ENCODE measurements around the gene FGF2.
"Not testable (repeated sequence)": the region's sequence is repeated elsewhere in the genome, so short reads cannot be mapped to it uniquely, and the experiment has no call there.

FGF2 gene

DNA sequence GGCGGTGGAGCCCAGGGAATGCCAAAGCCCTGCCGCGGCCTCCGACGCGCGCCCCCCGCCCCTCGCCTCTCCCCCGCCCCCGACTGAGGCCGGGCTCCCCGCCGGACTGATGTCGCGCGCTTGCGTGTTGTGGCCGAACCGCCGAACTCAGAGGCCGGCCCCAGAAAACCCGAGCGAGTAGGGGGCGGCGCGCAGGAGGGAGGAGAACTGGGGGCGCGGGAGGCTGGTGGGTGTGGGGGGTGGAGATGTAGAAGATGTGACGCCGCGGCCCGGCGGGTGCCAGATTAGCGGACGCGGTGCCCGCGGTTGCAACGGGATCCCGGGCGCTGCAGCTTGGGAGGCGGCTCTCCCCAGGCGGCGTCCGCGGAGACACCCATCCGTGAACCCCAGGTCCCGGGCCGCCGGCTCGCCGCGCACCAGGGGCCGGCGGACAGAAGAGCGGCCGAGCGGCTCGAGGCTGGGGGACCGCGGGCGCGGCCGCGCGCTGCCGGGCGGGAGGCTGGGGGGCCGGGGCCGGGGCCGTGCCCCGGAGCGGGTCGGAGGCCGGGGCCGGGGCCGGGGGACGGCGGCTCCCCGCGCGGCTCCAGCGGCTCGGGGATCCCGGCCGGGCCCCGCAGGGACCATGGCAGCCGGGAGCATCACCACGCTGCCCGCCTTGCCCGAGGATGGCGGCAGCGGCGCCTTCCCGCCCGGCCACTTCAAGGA lies at the start of gene FGF2:
TSS of gene FGF2 (plus strand) at position 279 of the 705 bp plus-strand sequence. CDS start at position 623, 344 bp downstream.
- DNase-seq (ENCODE audit: low read depth), result no peak

DNA sequence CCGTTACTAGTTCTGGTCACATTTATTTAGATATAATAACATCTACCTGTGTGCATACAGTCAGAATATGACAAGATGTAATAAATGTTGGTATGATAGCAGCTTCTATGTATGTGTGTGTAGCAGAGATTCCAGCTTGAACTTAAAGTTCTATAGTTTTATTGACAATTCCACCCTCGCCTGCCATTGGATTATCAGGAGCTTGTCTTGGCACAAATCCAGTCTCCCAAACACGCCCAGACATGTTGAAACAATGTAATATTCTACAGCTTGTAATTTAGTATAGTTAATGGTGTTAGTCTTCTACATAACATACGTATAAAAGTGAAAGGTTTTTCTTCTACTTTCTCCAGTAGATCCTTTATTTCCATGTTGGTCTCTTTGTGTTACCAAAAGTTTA lies 49.7 kb upstream of the FGF2 start:
- no peak for DNase-seq (ENCODE audit: low read depth)

DNA sequence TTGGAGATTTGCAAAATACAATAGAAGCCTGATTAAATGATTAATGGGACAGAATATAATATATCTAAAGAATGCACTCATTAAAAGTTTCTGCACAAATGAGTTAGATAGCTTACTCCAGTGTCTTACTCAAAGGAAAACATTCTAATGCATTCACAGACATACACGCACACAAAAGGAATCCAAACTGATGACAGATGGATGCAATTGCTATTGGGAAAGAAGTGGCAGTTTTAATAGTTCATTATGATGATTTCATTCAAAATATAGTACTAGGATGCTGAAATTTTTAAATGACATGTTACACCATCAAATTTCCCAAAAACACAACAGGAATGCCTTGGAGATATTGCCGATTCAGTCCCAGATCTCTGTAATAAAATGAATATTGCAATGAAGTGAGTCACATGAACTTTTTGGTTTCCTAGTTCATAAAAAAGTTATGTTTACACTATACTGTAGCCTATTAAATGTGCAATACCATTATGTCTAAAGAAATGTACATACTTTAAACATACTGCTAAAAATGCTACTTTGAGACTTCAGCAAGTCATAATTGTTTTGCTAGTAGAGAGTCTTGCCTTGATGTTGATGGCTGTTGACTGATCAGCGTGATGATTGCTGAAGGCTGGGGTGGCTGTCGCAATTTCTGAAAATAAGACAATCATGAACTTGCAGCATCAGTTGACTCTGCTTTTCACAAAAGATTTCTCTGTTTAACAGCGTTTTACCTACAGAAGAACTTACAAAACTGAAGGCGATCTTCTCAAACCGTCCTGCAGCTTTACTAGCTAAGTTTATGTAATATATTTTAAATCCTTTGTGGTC lies 48.6 kb upstream of the FGF2 start:
- DNase-seq (ENCODE audit: low read depth), result no peak

DNA sequence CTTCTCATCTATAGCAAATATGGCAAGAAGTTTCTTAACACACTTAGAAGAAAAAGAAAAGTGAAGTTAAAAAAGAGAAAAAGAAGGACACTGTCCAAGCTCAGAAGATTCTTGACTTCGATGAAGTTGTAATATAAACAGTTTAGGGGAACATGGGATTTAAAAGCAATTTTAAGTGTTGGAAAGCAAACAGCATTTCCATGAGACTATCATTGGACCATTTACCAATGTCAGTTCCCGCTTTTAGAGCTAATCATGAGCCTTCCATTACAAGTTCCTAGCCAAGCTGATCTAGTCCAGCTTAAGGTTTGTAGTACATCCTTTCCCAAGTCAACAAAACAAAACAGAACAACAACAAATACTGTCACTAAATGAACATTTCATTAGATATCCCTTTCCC lies 45.1 kb upstream of the FGF2 start:
- DNase-seq (ENCODE audit: low read depth), result no peak

DNA sequence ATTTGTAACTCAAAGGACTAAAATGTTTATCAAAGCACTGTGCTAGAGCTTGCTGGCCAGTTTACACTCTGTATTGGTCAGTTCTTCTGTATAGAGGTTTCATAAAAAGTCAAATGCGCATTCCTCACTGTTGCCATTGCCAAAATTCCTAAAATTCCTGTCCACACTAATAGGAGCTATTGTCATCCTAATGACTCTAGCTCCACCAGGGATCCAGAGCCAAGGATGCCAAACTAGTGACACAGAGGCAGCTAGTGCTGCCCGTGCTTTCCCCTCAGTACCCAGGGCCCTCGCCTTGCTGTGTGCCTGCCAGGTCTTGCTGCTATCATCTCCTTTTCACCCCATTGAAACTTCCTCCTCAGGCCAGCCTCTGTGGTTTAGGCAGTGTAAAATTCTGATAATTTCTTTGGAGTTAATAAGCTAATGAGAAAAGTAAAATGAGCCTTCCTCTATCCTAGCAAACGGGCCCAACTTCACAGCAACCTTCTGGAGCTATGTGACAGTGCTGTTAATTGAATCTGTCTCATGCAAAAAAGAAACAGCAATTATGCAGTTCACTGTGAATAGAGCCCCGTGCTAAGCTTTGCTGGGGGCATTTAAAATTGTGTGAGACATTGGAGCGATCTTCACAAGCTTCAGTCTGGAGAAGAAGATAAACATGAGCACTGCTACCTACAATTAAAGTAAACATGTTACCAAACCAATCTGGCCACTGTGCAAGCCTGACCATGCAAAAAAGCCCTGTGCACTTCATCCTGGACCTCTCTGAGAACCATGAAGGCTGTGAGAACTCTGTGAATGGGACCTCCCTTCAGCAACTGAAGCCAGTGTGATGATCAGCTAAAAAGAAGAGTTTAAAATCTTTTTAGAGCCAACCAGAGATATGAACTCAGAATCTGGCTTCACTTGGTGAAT lies 43.1 kb upstream of the FGF2 start:
- no peak for DNase-seq (ENCODE audit: low read depth)

DNA sequence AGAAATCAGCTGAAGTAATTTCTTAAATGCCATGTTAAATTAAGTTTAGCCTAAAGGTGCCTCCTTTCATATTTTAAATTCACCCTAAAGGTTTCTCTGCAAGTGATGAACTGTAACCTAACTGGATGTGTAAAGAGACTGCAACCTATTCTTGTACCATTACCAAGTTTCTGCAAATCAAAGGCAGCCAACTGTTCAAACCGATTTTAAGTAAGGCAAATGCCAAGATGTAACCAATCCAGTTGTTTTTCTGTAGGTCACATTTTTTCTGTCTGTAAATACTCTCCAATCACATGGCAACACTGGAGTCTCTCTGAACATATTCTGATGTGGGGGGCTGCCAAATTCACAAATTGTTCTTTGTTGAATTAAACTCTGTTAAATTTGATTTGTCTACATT lies 42.4 kb upstream of the FGF2 start:
- no peak for DNase-seq (ENCODE audit: low read depth)

DNA sequence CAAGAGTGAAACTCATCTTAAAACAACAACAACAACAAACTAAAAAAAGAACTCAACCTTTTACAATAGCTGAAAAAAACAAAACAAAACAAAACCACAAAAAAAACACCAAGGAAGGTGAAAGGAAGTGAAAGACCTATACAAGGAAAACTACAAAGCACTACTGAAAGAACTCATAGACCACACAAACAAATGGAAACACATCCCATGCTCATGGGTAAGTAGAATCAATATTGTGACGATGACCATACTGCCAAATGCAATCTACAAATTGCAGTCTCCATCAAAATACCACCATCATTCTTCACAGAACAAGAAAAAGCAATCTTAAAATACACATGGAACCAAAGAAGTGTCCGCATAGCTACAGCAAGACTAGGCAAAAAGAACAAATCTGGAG lies 41.5 kb upstream of the FGF2 start:
- DNase-seq (ENCODE audit: low read depth), result no peak

DNA sequence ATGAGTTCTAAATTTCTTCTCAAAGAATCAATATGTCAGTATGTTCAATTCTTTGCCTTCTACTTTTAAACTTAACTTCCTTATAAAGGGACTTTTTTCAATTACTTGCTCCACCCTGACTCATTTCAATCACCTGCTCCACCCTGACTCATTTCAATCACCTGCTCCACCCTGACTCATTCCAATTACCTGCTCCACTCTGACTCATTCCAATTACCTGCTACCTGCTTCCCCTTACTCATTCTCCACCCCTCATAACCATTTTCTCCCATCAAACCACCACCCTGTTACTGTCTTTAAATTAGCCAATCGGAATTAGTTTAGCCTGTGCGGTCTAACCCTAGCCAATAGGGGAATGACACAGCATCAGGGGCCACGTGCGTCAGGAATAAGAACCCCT lies 40.3 kb upstream of the FGF2 start:
- not testable (repeated sequence) for DNase-seq (ENCODE audit: low read depth)

DNA sequence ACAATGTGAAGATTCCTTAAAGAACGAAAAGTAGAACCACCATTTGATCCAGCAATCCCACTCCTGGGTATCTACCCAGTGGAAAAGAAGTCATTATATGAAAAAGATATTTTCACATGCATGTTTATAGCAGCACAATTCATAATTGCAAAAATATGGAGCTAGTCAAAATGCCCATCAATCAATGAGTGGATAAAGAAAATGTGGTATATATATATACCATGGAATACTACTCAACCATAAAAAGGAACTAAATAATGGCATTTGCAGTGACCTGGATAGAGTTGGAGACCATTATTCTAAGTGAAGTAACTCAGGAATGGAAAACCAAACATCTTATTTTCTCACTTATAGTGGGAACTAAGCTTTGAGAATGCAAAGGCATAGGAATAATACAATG lies 39.7 kb upstream of the FGF2 start:
- not testable (repeated sequence) for DNase-seq (ENCODE audit: low read depth)

DNA sequence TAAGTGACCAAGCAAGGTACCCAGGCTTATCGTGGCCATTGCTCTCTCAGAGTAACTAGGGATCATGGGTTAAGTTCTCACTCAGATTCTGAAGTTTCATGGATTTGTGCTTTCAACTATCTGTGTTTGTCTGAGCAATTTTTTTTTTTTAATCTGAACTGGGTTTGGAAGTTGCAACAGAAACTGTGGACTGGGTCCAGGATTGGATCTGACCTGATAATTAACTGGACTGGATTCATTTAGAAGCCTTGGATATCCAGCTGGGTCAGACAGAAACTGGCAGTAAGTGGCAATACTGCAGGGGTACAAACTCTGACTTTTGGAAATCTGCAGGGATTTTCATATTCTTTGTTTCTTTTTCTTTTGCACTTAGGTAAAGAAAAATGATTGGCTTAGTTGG lies 38.7 kb upstream of the FGF2 start:
- DNase-seq (ENCODE audit: low read depth), result no peak

DNA sequence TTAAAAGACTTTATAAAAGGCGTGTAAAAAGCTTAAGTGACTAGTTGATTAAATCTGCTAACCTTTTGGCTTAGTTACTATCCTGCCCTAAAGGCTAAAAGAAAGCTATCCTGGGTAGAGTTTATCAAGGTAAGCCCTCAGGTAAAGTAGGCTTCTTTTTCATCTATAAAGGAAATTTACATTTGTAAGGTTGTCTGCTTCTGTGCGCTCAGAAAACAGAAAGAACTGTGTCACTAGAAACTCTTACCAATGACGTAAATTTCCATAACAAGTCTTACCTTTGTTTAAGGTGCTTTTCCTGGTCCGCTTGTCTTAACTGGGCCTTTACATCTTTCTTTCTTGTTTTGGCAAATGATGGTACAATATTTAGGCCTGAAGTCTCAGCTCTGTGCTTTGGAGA lies 37.7 kb upstream of the FGF2 start:
- no peak for DNase-seq (ENCODE audit: low read depth)

DNA sequence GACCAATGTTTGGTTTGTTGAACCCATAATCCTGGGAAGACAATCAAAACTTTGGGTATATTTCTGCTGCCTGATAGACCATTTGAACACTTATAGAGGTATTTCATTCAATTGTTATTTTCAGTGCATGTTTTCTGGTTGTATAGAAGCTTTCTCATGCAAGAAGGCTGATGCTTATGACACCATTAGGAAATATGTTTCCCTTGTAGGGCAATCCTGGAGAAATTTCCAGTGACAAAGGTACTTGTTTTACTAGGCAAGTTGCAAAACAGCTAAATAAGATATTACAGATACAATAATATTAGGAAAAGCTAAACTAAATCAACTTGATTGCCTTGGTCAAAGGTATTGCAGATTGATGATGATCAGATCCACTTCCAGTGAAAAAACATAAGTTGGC lies 32.8 kb upstream of the FGF2 start:
- DNase-seq (ENCODE audit: low read depth), result no peak

DNA sequence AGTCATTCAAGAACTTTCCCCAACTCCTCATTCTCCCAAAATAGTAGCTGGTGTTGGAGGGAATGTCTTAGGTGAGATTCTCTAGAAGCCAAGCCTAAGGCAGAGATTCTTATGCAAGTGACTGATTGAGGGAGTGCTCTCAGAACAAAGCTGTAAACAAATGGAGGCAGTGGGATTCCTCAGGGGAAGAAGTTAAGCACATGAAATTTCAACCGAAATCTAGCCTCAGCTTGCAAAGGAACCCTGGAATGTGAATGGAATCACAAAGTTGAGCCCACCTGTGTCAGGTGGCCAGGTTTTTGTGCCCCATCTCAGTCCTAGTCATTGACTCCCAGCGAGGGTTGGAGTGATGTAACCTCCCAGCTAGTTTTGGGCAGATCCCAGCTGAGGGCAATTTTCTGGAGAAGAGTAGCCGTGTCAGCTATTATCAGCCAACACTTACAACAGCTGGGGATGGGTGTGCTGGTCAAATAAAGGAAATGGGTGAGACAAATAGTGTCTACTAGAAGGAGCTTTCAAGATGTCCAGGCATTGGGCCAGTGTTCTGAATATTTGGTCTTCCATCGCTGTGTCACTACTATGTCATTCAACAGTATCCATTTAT lies 29.7 kb upstream of the FGF2 start:
- no peak for DNase-seq (ENCODE audit: low read depth)

DNA sequence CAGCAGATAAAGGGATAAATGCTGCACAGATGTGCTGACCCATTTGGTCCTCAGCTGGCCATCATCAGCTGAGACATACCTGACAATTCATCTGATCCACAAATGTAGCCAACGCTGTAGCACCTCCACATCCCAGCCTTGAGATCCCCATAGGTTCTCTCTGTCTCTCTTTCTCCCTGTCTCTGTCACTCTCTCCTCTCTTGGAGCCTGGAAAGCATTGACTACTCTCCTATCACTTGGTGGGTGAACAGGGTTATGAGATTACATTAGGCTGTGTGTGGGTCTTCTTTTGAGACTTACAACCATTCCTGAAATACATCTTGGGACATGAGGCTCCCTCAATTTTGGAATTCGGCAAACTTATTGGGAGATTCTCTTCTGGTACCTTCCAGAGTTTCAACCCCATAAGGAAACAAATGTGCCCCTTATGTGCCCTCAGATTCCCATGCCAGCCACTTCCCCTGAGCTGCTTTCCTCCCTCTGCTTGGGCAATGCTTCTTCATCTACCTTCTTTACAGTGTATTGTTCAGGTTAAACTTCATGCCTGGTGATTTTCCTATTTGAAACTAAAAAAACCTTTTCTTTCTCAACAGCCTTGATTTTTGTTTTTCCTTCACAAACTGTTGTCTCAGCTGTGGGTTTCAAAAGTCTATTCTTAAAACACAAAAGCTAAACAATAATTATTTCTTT lies 29.1 kb upstream of the FGF2 start:
- no peak for DNase-seq (ENCODE audit: low read depth)

DNA sequence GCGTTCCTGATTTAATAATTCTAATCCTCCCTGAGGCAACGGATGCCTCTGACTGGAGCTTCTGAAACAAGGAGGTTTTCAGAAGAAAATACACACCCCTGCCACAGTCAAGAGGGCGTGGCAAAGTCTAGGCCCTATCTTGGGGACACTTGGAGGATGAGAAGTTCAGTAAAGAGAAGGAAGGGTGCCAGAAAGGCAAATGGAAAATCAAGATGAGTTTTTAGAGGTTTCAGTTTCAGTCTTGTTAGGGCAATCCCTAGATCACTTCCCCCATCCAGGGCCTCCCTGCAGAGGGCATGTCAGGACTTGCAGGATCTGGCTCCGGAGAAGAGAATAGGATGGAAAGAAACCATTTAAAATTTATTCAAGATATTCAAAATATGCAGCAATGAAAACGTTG lies 28.5 kb upstream of the FGF2 start:
- DNase-seq (ENCODE audit: low read depth), result no peak

DNA sequence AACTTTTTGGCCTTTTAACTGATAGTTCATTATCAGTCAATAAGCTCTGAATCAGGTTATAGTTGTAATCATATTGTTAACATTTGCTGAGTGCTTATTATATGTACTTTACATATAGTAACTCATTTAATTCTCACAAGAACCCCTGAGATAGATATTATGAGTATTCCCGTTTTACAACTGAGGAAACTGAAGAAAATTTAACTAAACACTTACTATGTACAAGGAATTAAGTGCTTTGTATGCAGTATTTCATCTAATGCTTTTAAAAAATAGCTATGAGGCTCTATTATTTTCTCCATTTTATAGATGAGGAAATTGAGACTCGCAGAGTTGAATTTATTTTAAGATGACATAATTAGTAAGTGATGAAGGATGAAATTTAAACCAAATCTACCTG lies 27.7 kb upstream of the FGF2 start:
- no peak for DNase-seq (ENCODE audit: low read depth)

DNA sequence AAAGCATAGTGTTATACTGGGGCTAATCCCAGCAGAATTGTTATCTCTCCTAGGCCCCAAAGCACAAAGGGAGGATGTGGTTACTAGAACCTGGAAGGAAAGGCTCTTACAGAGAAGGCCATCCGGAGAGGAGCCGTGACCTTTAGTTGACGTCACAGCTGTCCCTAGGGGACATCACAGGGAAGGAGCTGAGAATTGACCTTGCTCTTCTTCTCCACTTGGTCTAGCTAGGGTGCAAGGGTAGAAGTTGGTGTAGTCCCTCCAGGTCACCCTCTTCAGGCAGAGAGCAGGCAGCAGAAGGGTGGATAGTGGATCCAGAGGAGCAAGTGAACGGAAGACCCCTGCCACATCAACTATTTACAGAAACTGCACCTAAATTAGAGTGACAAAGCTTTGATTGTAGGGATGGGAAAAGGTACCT lies 22.8 kb upstream of the FGF2 start:
- no peak for DNase-seq (ENCODE audit: low read depth)

DNA sequence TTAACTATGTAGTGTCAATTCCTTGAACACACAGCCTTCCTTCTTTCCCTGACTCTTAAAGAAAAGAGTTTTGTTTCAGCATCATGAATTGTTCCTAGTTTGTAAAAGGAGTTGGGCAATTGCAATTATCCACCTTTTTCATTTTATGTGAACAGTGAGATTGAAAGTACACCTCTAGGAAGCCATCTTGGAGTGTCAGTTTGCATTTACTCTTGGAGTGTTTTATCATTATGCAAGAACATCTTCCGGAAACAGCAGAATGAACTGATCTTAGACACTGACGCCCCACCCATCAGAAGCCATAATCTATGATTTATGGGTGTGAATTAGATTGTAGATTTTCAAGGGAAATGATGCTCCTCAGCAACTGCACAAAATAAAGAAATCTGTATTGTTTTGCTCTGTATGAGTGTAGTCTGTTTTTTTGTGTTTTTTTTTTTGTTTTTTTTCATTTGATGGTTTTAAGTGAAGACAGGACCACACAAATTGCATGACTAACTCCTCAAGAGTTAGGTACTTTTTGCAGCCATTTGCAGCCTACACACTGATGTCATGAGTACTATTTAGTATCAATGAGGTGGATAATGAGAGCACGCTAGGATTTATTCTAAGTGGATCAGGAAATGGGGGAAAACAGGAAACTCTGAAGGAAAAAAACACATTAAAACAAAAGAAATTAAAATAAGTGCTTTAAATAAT lies 19.5 kb upstream of the FGF2 start:
- DNase-seq (ENCODE audit: low read depth), result no peak

DNA sequence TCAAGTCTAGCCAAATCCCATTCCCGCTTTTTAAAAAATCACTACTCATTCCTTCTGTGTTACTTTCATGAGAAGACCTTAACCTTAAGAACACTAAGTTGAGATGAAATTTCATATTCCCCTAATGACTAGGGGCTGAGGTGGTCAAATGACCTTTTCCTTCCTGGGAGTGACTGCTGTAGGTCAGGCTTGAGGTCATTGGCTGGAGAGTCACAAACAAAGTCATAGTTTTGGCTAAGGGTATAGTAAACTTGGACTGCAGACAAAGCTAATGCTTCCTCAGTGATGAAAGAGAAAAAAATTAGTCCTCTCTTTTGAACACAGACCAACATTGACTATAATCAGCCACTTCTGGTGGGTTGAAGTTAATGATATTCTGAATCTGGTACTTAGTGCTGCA lies 16.0 kb upstream of the FGF2 start:
- no peak for DNase-seq (ENCODE audit: low read depth)

DNA sequence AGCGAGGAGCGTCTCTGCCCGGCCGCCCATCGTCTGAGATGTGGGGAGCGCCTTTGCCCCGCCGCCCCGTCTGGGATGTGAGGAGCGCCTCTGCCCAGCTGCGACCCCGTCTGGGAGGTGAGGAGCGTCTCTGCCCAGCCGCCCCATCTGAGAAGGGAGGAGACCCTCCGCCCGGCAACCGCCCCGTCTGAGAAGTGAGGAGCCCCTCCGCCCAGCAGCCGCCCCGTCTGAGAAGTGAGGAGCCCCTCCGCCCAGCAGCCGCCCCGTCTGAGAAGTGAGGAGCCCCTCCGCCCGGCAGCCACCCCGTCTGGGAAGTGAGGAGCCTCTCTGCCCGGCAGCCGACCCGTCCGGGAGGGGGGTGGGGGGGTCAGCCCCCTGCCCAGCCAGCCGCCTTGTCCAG lies 14.8 kb upstream of the FGF2 start:
- DNase-seq (ENCODE audit: low read depth), result not testable (repeated sequence)

DNA sequence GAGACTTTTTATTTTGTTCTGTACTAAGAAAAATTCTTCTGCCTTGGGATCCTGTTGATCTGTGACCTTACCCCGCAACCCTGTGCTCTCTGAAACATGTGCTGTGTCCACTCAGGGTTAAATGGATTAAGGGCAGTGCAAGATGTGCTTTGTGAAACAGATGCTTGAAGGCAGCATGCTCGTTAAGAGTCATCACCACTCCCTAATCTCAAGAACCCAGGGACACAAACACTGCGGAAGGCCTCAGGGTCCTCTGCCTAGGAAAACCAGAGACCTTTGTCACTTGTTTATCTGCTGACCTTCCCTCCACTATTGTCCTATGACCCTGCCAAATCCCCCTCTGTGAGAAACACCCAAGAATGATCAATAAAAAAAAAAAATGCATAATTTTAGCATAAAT lies 13.8 kb upstream of the FGF2 start:
- not testable (repeated sequence) for DNase-seq (ENCODE audit: low read depth)
